Neural cell (in vitro differentiated cells): ENCODE results near the gene EEF2K.

Source experiments
- CTCF ChIP-seq: fragments of 450-650 bp; IDR thresholded peaks from 2 replicates; pipeline ENCODE4 v1.5.1; 2014; ENCODE audit warnings: antibody characterized with exemption, mild to moderate bottlenecking, moderate library complexity; ENCODE audit not compliant: poor library complexity, severe bottlenecking
- EZH2 ChIP-seq: fragments of 200-600, 300-800 bp; shearing (Covaris generic), sonication (generic); IDR thresholded peaks from 2 replicates; pipeline ENCODE4 v1.6.1; 2014; ENCODE audit warnings: antibody characterized with exemption, low read length, borderline replicate concordance, mild to moderate bottlenecking; ENCODE audit not compliant: insufficient read depth, poor library complexity, severe bottlenecking
- RAD21 ChIP-seq: fragments of 450-650 bp; conservative IDR thresholded peaks from 2 replicates; pipeline ENCODE4 v1.6.1; 2014; ENCODE audit warnings: antibody characterized with exemption, mild to moderate bottlenecking, moderate library complexity
- REST ChIP-seq: IDR thresholded peaks from 2 replicates; pipeline ENCODE4 v1.6.1; 2012; ENCODE audit warnings: borderline replicate concordance

GRCh38 chr16:22255335-22255734, 49.3 kb downstream of the EEF2K start:
- TF ChIP-seq EZH2 (no peak), CTCF (no peak), RAD21 (no peak), REST (no peak)
